IMR-90 (cell line): ENCODE data around the gene GALNT9. TPM values are rescaled to one million over a fixed set of nuclear protein-coding genes. Genes with fewer than 3 reads are reported as not detected.

Experiments
- ATAC-seq: fragments of 200-7000 bp; cut with Tn5 transposase; 2 replicates; pipeline ENCODE4 v1.9.1; 2020; ENCODE audit warnings: low read depth, mild to moderate bottlenecking, moderate library complexity
- BruUV-seq: library from RNA; stranded (reverse); fragments of 400-500 nt; replicated peaks from 2 replicates; lab custom pipeline; 2021; lab: Mats Ljungman, UMichigan
- CTCF ChIA-PET: fragments of 300-600 bp; formaldehyde crosslinking; extraction: SDS; loops from one replicate; lab custom pipeline; 2021; ENCODE audit warnings: antibody characterized with exemption; lab: Yijun Ruan, JAX
- POLR2A ChIA-PET: fragments of 300-600 bp; sonication (Branson Sonifier 250); formaldehyde crosslinking; loops from one replicate; lab custom pipeline; 2022; ENCODE audit warnings: antibody characterized with exemption; ENCODE audit not compliant: unreplicated experiment; lab: Charles Lee
- DNase-seq: peaks from one replicate; pipeline ENCODE4 v3.0.0; 2013
- H2AFZ ChIP-seq: replicated peaks from 2 replicates; pipeline ENCODE3; 2013; ENCODE audit warnings: low read length, mild to moderate bottlenecking; ENCODE audit not compliant: poor library complexity
- H2AK5ac ChIP-seq: 2 replicates; pipeline ENCODE4 v1.6.1; 2013; ENCODE audit warnings: low read depth, low read length, inconsistent platforms
- H2AK9ac ChIP-seq: replicated peaks from 2 replicates; pipeline ENCODE3; 2013; ENCODE audit warnings: mild to moderate bottlenecking, low read depth, low read length, moderate library complexity; ENCODE audit not compliant: poor library complexity
- H2BK120ac ChIP-seq: 2 replicates; pipeline ENCODE4 v1.6.1; 2013; ENCODE audit warnings: low read depth, low read length, inconsistent platforms
- H2BK15ac ChIP-seq: 3 replicates; pipeline ENCODE4 v1.6.1; 2013; ENCODE audit warnings: low read depth, low read length, inconsistent platforms
- H2BK20ac ChIP-seq: 2 replicates; pipeline ENCODE4 v1.6.1; 2013; ENCODE audit warnings: low read depth, mild to moderate bottlenecking, inconsistent platforms, low read length, moderate library complexity
- H2BK5ac ChIP-seq: 2 replicates; pipeline ENCODE4 v1.6.1; 2013; ENCODE audit warnings: mild to moderate bottlenecking, low read depth, low read length, inconsistent platforms; ENCODE audit not compliant: poor library complexity, severe bottlenecking
- H3K14ac ChIP-seq: replicated peaks from 2 replicates; pipeline ENCODE4 v1.6.1; 2013; ENCODE audit warnings: low read depth, low read length, inconsistent platforms
- H3K18ac ChIP-seq: 2 replicates; pipeline ENCODE4 v1.6.1; 2013; ENCODE audit warnings: low read depth, low read length, control low read depth
- H3K23ac ChIP-seq: 2 replicates; pipeline ENCODE4 v1.6.1; 2013; ENCODE audit warnings: low read depth, low read length, inconsistent platforms
- H3K27ac ChIP-seq: 2 replicates; pipeline ENCODE4 v1.5.1; 2013; ENCODE audit warnings: mild to moderate bottlenecking, control low read depth, low read length; ENCODE audit not compliant: insufficient read depth
- H3K27me3 ChIP-seq: 2 replicates; pipeline ENCODE4 v1.6.1; 2013; ENCODE audit warnings: low read length; ENCODE audit not compliant: control insufficient read depth, insufficient read depth
- H3K36me3 ChIP-seq: 2 replicates; pipeline ENCODE4 v1.6.1; 2013; ENCODE audit warnings: low read length, mixed read lengths; ENCODE audit not compliant: control insufficient read depth, insufficient read depth
- H3K4ac ChIP-seq: 2 replicates; pipeline ENCODE4 v1.6.1; 2013; ENCODE audit warnings: low read depth, low read length, inconsistent platforms
- H3K4me1 ChIP-seq: 2 replicates; pipeline ENCODE4 v1.6.1; 2013; ENCODE audit warnings: low read length, mixed read lengths; ENCODE audit not compliant: control insufficient read depth, insufficient read depth
- H3K4me2 ChIP-seq: 2 replicates; pipeline ENCODE4 v1.6.1; 2013; ENCODE audit warnings: low read depth, mild to moderate bottlenecking, control low read depth, low read length, moderate library complexity
- H3K4me3 ChIP-seq: 2 replicates; pipeline ENCODE4 v1.5.1; 2013; ENCODE audit warnings: low read depth, mild to moderate bottlenecking, control low read depth, low read length, moderate library complexity; ENCODE audit not compliant: insufficient read depth
- H3K56ac ChIP-seq: 2 replicates; pipeline ENCODE4 v1.6.1; 2013; ENCODE audit warnings: low read length, inconsistent platforms; ENCODE audit not compliant: insufficient read depth; ENCODE audit errors: extremely low read depth
- H3K79me1 ChIP-seq, 2 experiments: 2 replicates each; pipeline ENCODE4 v1.6.1; 2013; ENCODE audit warnings: low read length in 2 of 2, inconsistent platforms in 1 of 2, low read depth in 1 of 2
- H3K9ac ChIP-seq: 2 replicates; pipeline ENCODE4 v1.6.1; 2013; ENCODE audit warnings: low read depth, low read length, control low read depth
- H3K9me1 ChIP-seq: 2 replicates; pipeline ENCODE4 v1.6.1; 2013; ENCODE audit warnings: low read length, inconsistent platforms; ENCODE audit not compliant: insufficient read depth
- H3K9me3 ChIP-seq: 2 replicates; pipeline ENCODE4 v1.6.1; 2013; ENCODE audit warnings: low read length; ENCODE audit not compliant: control insufficient read depth, insufficient read depth
- H4K20me1 ChIP-seq: 2 replicates; pipeline ENCODE4 v1.6.1; 2013; ENCODE audit warnings: low read length, inconsistent platforms; ENCODE audit not compliant: insufficient read depth
- H4K5ac ChIP-seq: 2 replicates; pipeline ENCODE4 v1.6.1; 2013; ENCODE audit warnings: mild to moderate bottlenecking, low read depth, low read length, control low read depth
- H4K8ac ChIP-seq, 2 experiments: 2 replicates each; pipeline ENCODE4 v1.6.1; 2013; ENCODE audit warnings: low read depth in 2 of 2, low read length in 2 of 2, control low read depth in 1 of 2, inconsistent platforms in 1 of 2
- H4K91ac ChIP-seq: 2 replicates; pipeline ENCODE4 v1.6.1; 2013; ENCODE audit warnings: low read depth, low read length, inconsistent platforms; ENCODE audit not compliant: insufficient read depth
- BHLHE40 ChIP-seq: fragments of 150-350 bp; IDR thresholded peaks from 2 replicates; pipeline ENCODE4 v1.6.1; 2016; ENCODE audit warnings: mild to moderate bottlenecking, low read depth, low read length
- CEBPB ChIP-seq: IDR thresholded peaks from 2 replicates; pipeline ENCODE4 v1.6.1; 2012; ENCODE audit warnings: low read depth, low read length, improper control_type of control experiment
- CHD1 ChIP-seq: IDR thresholded peaks from 2 replicates; pipeline ENCODE4 v1.6.1; 2012; ENCODE audit warnings: low read depth, low read length, improper control_type of control experiment
- FOS ChIP-seq: fragments of 150-350 bp; IDR thresholded peaks from 2 replicates; pipeline ENCODE4 v1.6.1; 2016; ENCODE audit warnings: low read depth, low read length
- MAFK ChIP-seq: IDR thresholded peaks from 2 replicates; pipeline ENCODE4 v1.6.1; 2012; ENCODE audit warnings: low read depth, low read length, improper control_type of control experiment
- MAZ ChIP-seq: IDR thresholded peaks from 2 replicates; pipeline ENCODE4 v1.6.1; 2012; ENCODE audit warnings: low read depth, mild to moderate bottlenecking, low read length, improper control_type of control experiment, moderate library complexity, borderline replicate concordance
- MXI1 ChIP-seq: IDR thresholded peaks from 2 replicates; pipeline ENCODE4 v1.6.1; 2012; ENCODE audit warnings: low read depth, mild to moderate bottlenecking, low read length, moderate library complexity, borderline replicate concordance
- NFE2L2 ChIP-seq: fragments of 150-350 bp; IDR thresholded peaks from 2 replicates; pipeline ENCODE4 v1.6.1; 2016; ENCODE audit warnings: low read depth, mild to moderate bottlenecking, low read length
- POLR2A ChIP-seq: IDR thresholded peaks from 2 replicates; pipeline ENCODE4 v1.6.1; 2012; ENCODE audit warnings: mild to moderate bottlenecking, low read depth, low read length
- RAD21 ChIP-seq: IDR thresholded peaks from 2 replicates; pipeline ENCODE4 v1.6.1; 2012; ENCODE audit warnings: low read length, improper control_type of control experiment
- RCOR1 ChIP-seq: IDR thresholded peaks from 2 replicates; pipeline ENCODE4 v1.6.1; 2012; ENCODE audit warnings: mild to moderate bottlenecking, low read length, improper control_type of control experiment; ENCODE audit not compliant: insufficient replicate concordance
- RFX5 ChIP-seq: IDR thresholded peaks from 2 replicates; pipeline ENCODE4 v1.8.0; 2012; ENCODE audit warnings: low read depth, mild to moderate bottlenecking, low read length, moderate library complexity
- SMC3 ChIP-seq: fragments of 150-350 bp; IDR thresholded peaks from 2 replicates; pipeline ENCODE4 v1.6.1; 2016; ENCODE audit warnings: low read depth, mild to moderate bottlenecking, antibody characterized with exemption, low read length, moderate library complexity
- WGBS, 2 experiments: methylation state at CpG; one replicate each; pipeline versions ENCODE4 v1.1.5 to v1.1.7; 2013; ENCODE audit warnings: missing lambda C conversion rate in 2 of 2; ENCODE audit not compliant: insufficient read length in 1 of 2; ENCODE audit errors: extremely low coverage in 2 of 2; 5-methylcytosine and 5-hydroxymethylcytosine counted together
- dilution Hi-C: fragments of 300-500 bp; cut with HindIII; formaldehyde crosslinking; loops from one replicate; pipeline ENCODE4 v1.14.3; 2018; ENCODE audit warnings: low sequenced_read_pairs; ENCODE audit not compliant: unreplicated experiment
- in situ Hi-C: fragments of 300-500 bp; cut with MboI; formaldehyde crosslinking; loops from 3 replicates; pipeline ENCODE4 v1.14.3; 2019; ENCODE audit warnings: low sequenced_read_pairs, inconsistent platforms, mixed read lengths
- intact Hi-C: fragments of 100-400 bp; cut with micrococcal nuclease; formaldehyde crosslinking; loops from 2 replicates; pipeline ENCODE4 v1.10.0; 2022
- polyA plus RNA-seq, 3 experiments: library from polyadenylated mRNA; depleted of rRNA; stranded (reverse); fragments of >200 nt; gene quantifications; 2 replicates each; pipeline ENCODE4 v1.2.3, GENCODE V29; 2012; ENCODE audit warnings: low replicate concordance in 1 of 3
- total RNA-seq: library from RNA; depleted of rRNA; stranded (reverse); fragments of >200 nt; gene quantifications from 2 replicates; pipeline ENCODE4 v1.2.3, GENCODE V29; 2012
- TF ChIP-seq, protein P1 (sequence below): fragments of 150-350 bp; IDR thresholded peaks from 2 replicates; pipeline ENCODE4 v1.6.1; 2016; ENCODE audit warnings: low read depth, mild to moderate bottlenecking, low read length, moderate library complexity, borderline replicate concordance
- TF ChIP-seq, protein P2 (sequence below): conservative IDR thresholded peaks from 2 replicates; pipeline ENCODE4 v1.5.1; 2012; ENCODE audit warnings: mild to moderate bottlenecking, low read depth, low read length, improper control_type of control experiment
- TF ChIP-seq, protein P3 (sequence below): fragments of 150-350 bp; IDR thresholded peaks from 2 replicates; pipeline ENCODE4 v1.6.1; 2017; ENCODE audit warnings: mild to moderate bottlenecking, antibody characterized with exemption, low read length, low read depth

GALNT9 gene
- total and polyA plus RNA-seq, 2 of the 4 experiments (the other 2 are of a cell fraction): under 0.01 to 0.12 TPM

DNA sequence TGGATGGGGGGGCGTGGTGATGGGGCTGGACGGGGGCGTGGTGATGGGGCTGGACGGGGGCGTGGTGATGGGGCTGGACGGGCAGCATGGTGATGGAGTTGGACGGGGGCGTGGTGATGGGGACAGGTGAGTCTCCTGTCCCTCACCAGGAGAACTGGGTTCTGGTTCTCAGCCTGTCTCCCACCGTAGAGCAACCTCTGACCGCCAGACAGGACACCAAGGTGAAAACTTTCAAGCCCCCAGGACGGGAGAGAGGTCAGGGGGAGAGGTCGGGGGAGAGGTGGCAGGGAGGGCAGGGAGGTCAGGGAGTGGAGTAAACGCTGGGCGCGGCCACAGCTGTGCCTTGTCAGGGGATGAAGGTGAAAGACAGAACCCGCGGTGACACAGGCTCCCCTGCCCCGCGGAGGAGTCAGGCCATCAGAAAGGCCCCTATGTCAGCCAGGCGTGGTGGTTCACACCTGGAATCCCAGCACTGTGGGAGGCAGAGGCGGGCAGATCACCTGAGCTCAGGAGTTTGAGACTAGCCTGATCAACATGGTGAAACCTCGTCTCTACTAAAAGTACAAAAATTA lies 84.6 kb downstream of the GALNT9 start:
- no peak for ATAC-seq
- Histone ChIP-seq H4K91ac (no peak overlapping the region), H3K9me1 (no peaks in the 10 kb centered on the region), H2AFZ (no peak overlapping the region), H3K4me2 (no peak overlapping the region), H3K9me3 (no peaks in the 10 kb centered on the region), H3K23ac (no peak overlapping the region), H3K27me3 (peaks cover 4% of the 10 kb centered on the region; the same call in 1 of the 2 replicates), H2BK20ac (no peak overlapping the region), H3K4ac (no peak overlapping the region), H3K4me1 (no peaks in the 10 kb centered on the region), H3K36me3 (no peaks in the 10 kb centered on the region), H3K79me1 (no peaks in the 10 kb centered on the region), H3K18ac (no peak overlapping the region), H2BK120ac (no peak overlapping the region), H3K9ac (no peak overlapping the region), H4K5ac (no peak overlapping the region), H4K20me1 (no peaks in the 10 kb centered on the region), H3K56ac (no peak overlapping the region), H2BK5ac (no peak overlapping the region), H2BK15ac (no peak overlapping the region), H3K4me3 (no peak overlapping the region), H2AK5ac (no peak overlapping the region), H3K14ac (no peak overlapping the region), H4K8ac (no peak overlapping the region), H3K27ac (no peak overlapping the region), H2AK9ac (no peak overlapping the region)
- ChIA-PET CTCF (no interaction called here), POLR2A (no interaction called here)
- whole genome bisulfite sequencing, 2 experiments: 32% methylated on average over 5 of the region's 22 CpGs; no CpG with 5 or more reads in 1 of the 2 experiments
- no peak for DNase-seq
- dilution Hi-C loops (no loop called here), intact Hi-C loops (no loop called here), in situ Hi-C loops (no loop called here)
- BruUV-seq: no TSS peak
- TF ChIP-seq, protein P1, sequence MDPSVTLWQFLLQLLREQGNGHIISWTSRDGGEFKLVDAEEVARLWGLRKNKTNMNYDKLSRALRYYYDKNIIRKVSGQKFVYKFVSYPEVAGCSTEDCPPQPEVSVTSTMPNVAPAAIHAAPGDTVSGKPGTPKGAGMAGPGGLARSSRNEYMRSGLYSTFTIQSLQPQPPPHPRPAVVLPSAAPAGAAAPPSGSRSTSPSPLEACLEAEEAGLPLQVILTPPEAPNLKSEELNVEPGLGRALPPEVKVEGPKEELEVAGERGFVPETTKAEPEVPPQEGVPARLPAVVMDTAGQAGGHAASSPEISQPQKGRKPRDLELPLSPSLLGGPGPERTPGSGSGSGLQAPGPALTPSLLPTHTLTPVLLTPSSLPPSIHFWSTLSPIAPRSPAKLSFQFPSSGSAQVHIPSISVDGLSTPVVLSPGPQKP: no peak
- TF ChIP-seq, protein P2, sequence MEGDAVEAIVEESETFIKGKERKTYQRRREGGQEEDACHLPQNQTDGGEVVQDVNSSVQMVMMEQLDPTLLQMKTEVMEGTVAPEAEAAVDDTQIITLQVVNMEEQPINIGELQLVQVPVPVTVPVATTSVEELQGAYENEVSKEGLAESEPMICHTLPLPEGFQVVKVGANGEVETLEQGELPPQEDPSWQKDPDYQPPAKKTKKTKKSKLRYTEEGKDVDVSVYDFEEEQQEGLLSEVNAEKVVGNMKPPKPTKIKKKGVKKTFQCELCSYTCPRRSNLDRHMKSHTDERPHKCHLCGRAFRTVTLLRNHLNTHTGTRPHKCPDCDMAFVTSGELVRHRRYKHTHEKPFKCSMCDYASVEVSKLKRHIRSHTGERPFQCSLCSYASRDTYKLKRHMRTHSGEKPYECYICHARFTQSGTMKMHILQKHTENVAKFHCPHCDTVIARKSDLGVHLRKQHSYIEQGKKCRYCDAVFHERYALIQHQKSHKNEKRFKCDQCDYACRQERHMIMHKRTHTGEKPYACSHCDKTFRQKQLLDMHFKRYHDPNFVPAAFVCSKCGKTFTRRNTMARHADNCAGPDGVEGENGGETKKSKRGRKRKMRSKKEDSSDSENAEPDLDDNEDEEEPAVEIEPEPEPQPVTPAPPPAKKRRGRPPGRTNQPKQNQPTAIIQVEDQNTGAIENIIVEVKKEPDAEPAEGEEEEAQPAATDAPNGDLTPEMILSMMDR: no peak
- TF ChIP-seq BHLHE40 (no peak), RAD21 (no peak), MXI1 (no peak), RFX5 (no peak), SMC3 (no peak), RCOR1 (no peak), MAZ (no peak), FOS (no peak), MAFK (no peak), CHD1 (no peak), POLR2A (no peak), CEBPB (no peak), NFE2L2 (no peak)
- TF ChIP-seq, protein P3, sequence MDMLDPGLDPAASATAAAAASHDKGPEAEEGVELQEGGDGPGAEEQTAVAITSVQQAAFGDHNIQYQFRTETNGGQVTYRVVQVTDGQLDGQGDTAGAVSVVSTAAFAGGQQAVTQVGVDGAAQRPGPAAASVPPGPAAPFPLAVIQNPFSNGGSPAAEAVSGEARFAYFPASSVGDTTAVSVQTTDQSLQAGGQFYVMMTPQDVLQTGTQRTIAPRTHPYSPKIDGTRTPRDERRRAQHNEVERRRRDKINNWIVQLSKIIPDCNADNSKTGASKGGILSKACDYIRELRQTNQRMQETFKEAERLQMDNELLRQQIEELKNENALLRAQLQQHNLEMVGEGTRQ: no peak
